ENCODE data around the gene FLRT2.

Gene FLRT2

DNA sequence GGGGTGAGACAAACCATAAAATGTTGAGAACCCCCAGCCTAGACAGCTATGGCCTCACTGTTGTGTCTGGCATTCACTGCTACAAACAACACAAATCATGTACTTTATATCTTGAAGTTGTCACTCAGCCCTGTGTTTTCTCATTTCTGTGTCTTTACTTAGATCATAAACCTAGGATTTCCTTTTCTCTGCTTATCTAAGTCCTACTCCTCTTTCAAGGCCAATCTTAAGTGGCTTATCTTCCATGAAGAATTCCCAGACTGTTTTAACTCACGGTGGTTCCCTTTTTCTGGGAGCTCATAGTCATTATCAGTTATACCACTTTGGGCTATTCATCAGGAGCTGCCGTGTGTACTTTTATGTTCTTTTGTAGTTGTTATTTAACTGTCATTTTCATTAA is 42.1 kb downstream of the FLRT2 start:
- TF ChIP-seq, protein P1, sequence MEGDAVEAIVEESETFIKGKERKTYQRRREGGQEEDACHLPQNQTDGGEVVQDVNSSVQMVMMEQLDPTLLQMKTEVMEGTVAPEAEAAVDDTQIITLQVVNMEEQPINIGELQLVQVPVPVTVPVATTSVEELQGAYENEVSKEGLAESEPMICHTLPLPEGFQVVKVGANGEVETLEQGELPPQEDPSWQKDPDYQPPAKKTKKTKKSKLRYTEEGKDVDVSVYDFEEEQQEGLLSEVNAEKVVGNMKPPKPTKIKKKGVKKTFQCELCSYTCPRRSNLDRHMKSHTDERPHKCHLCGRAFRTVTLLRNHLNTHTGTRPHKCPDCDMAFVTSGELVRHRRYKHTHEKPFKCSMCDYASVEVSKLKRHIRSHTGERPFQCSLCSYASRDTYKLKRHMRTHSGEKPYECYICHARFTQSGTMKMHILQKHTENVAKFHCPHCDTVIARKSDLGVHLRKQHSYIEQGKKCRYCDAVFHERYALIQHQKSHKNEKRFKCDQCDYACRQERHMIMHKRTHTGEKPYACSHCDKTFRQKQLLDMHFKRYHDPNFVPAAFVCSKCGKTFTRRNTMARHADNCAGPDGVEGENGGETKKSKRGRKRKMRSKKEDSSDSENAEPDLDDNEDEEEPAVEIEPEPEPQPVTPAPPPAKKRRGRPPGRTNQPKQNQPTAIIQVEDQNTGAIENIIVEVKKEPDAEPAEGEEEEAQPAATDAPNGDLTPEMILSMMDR (conservative IDR thresholded peaks at IDR 0.05; ENCODE audit: control insufficient read depth, insufficient read depth, low read depth, low read length), result no peak
- no peak for DNase-seq (ENCODE audit: low read depth)
- H3K4me3 ChIP-seq (ENCODE audit: control insufficient read depth, low read depth, low read length), result no peak overlapping the region

DNA sequence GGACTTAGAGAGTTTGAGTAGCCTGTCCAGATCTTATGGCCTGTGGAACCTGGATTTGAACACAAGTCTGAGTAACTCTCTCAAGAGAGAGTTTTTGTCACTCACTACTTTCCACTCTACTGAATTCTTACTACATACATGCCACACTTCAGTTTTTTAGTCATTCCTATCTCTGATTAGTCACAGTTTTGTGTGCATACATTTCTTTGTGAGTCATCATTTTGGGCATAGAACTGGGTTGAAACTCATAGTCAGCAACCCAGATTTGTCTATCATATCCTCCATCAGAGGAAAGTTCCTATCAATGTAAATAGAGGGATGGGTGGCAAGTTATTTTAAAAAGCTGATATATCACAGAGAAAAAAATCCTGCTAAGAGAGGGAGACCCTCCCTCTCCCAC is 42.9 kb downstream of the FLRT2 start:
- peak; percentile 90 for DNase-seq (ENCODE audit: low read depth)
- TF ChIP-seq, protein P1 (conservative IDR thresholded peaks at IDR 0.05; ENCODE audit: control insufficient read depth, insufficient read depth, low read depth, low read length), result no peak
- no peak overlapping the region for H3K4me3 ChIP-seq (ENCODE audit: control insufficient read depth, low read depth, low read length)

DNA sequence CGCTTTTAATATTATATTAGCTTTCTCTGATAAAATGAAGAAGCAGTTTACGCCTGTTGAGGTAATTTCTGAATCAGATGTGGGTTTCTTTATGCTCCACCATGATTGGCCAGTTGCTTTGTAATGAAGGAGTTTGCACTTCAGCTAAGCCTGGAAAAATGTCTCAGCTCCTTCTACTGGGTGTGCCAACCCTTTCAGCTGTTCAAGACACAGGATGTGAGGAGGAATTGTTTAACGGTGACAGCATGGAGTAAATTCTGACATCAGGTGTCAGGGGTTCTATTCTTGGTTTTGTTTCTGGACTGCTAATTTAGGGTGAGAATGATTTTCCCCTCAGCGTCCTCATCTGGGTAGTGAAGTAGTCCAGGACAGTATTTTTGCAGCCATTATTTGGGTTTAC is 43.5 kb downstream of the FLRT2 start:
- no peak overlapping the region for H3K4me3 ChIP-seq (ENCODE audit: control insufficient read depth, low read depth, low read length)
- no peak for DNase-seq (ENCODE audit: low read depth)
- TF ChIP-seq, protein P1 (conservative IDR thresholded peaks at IDR 0.05; ENCODE audit: control insufficient read depth, insufficient read depth, low read depth, low read length), result no peak

DNA sequence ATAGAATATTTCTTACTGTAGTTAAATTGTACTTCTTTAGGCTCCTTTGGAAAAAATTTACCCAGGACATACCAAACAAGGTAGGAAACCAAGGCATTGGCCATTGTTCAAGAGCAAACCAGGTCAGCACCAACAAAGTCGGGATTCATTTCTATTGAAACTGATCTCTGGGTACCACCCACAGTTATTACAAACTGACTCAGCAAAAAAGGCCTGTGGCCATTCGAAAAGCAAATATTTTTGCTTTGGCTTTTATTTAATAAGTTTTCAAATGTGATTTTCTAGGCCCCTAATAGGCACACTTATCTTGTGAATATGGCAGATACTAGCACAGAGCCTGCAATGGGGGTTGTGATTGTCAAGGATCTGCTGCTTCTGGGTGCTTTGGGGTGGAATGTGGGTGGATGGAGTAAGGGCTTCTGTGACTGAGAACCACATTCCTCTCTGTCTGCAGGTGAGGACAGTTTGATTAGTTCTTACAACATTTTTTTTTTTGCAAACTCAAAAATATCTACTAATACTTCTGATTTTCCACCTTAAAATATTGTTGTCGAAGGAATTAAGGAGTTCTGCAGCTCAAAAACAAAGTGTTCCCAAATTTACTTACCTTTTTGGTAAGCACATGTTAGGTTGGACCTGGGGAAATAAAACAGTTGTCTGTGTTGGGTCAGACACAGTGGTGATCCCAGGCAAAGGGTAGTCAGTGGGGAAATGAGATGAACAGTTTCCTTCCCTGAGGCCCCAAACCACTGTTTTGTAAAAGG is 45.1 kb downstream of the FLRT2 start:
- DNase-seq (ENCODE audit: low read depth), result no peak
- H3K4me3 ChIP-seq (ENCODE audit: control insufficient read depth, low read depth, low read length), result no peak overlapping the region
- TF ChIP-seq, protein P1 (conservative IDR thresholded peaks at IDR 0.05; ENCODE audit: control insufficient read depth, insufficient read depth, low read depth, low read length), result no peak

DNA sequence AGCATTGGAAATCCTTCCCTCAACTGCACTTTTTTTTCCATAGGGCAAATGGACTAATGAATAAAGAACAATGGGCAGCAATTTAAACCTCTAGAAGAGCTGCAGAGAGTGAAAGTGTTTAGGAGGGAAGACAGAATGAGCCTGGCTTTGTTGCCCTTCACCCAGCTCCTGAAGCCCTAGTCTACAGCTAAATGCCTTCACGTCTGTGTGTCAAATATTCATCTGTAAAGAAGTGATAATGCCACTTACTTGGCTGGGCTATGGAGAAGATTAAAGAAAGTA is 45.6 kb downstream of the FLRT2 start:
- TF ChIP-seq, protein P1 (conservative IDR thresholded peaks at IDR 0.05; ENCODE audit: control insufficient read depth, insufficient read depth, low read depth, low read length), result no peak
- no peak for DNase-seq (ENCODE audit: low read depth)
- H3K4me3 ChIP-seq (ENCODE audit: control insufficient read depth, low read depth, low read length), result no peak overlapping the region

DNA sequence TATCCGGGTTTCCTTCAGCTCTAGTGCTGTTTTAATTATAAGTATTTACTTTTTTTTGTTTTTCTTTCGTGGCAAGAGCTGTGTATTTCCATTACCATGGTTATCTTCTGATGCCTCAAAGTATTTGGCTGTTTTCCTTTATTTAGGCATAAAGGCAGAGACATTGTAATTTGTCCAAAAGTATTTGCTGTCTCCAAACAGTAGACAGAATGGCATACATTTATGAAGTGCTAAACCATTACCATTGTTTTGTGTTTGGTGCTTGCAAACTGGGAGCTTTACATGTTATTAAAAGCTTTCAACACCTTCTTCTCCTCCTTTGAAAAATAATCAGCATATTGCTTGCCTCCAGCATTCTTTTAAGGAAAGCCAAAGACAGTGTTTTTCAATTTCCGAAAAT is 46.3 kb downstream of the FLRT2 start:
- DNase-seq (ENCODE audit: low read depth), result no peak
- TF ChIP-seq, protein P1 (conservative IDR thresholded peaks at IDR 0.05; ENCODE audit: control insufficient read depth, insufficient read depth, low read depth, low read length), result no peak
- no peak overlapping the region for H3K4me3 ChIP-seq (ENCODE audit: control insufficient read depth, low read depth, low read length)
